ENCODE results near the gene INO80D.

Gene INO80D

GRCh38 chr2:206068207-206068606 is 17.8 kb downstream of the INO80D start:
- H3K27ac ChIP-seq, result no peak overlapping the region
- no peaks in the 10 kb centered on the region for H3K36me3 ChIP-seq (replicated peaks)
- TF ChIP-seq, protein P1, sequence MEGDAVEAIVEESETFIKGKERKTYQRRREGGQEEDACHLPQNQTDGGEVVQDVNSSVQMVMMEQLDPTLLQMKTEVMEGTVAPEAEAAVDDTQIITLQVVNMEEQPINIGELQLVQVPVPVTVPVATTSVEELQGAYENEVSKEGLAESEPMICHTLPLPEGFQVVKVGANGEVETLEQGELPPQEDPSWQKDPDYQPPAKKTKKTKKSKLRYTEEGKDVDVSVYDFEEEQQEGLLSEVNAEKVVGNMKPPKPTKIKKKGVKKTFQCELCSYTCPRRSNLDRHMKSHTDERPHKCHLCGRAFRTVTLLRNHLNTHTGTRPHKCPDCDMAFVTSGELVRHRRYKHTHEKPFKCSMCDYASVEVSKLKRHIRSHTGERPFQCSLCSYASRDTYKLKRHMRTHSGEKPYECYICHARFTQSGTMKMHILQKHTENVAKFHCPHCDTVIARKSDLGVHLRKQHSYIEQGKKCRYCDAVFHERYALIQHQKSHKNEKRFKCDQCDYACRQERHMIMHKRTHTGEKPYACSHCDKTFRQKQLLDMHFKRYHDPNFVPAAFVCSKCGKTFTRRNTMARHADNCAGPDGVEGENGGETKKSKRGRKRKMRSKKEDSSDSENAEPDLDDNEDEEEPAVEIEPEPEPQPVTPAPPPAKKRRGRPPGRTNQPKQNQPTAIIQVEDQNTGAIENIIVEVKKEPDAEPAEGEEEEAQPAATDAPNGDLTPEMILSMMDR (IDR thresholded peaks at IDR 0.05; ENCODE audit: low read depth, low read length, missing control alignments), result no peak
- no peak for DNase-seq
- in situ Hi-C loops (cut with HindIII; ENCODE audit: low pct_ligation_motif_present, low sequenced_read_pairs), result no loop called here
- no peak overlapping the region for H3K4me3 ChIP-seq (ENCODE audit: low read depth, low read length)
- H3K27me3 ChIP-seq (replicated peaks), result no peaks in the 10 kb centered on the region

- TF ChIP-seq, protein P1 (IDR thresholded peaks at IDR 0.05; ENCODE audit: low read depth, low read length, missing control alignments), result no peak
- Histone ChIP-seq H3K27me3 (replicated peaks) (no peaks in the 10 kb centered on the region), H3K36me3 (replicated peaks) (no peaks in the 10 kb centered on the region), H3K27ac (no peak overlapping the region), H3K4me3 (ENCODE audit: low read depth, low read length) (no peak overlapping the region)
- in situ Hi-C loops (cut with HindIII; ENCODE audit: low pct_ligation_motif_present, low sequenced_read_pairs), result no loop called here
- DNase-seq, result no peak
Observed at GRCh38 chr2:206064077-206064476, 21.9 kb downstream of the INO80D start.

GRCh38 chr2:206063635-206064034 is 22.3 kb downstream of the INO80D start:
- no peaks in the 10 kb centered on the region for H3K36me3 ChIP-seq (replicated peaks)
- H3K27ac ChIP-seq, result no peak overlapping the region
- DNase-seq, result no peak
- H3K27me3 ChIP-seq (replicated peaks), result no peaks in the 10 kb centered on the region
- TF ChIP-seq, protein P1 (IDR thresholded peaks at IDR 0.05; ENCODE audit: low read depth, low read length, missing control alignments), result no peak
- in situ Hi-C loops (cut with HindIII; ENCODE audit: low pct_ligation_motif_present, low sequenced_read_pairs), result no loop called here
- no peak overlapping the region for H3K4me3 ChIP-seq (ENCODE audit: low read depth, low read length)

DNA sequence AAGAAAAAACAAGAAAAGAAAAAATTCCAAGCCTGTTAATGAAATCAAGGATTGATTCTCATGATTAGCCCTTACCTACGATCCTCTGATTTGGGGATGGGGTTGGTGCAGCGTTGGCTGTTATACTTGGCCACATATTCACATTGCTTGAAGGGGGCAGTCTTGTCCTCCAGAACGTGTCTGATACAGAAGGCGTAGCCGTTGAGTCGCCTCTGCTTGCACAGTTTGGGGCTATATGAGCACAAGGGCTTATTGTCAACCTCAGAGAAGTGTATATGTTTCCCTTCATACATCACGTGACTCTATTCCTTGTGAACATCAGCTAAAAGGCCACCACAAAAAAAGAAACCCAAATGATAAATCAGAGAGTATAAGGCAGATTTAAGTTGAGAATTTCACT is 23.2 kb downstream of the INO80D start:
- H3K36me3 ChIP-seq (replicated peaks), result no peaks in the 10 kb centered on the region
- no peak overlapping the region for H3K4me3 ChIP-seq (ENCODE audit: low read depth, low read length)
- no peak for DNase-seq
- no peaks in the 10 kb centered on the region for H3K27me3 ChIP-seq (replicated peaks)
- TF ChIP-seq, protein P1 (IDR thresholded peaks at IDR 0.05; ENCODE audit: low read depth, low read length, missing control alignments), result no peak
- in situ Hi-C loops (cut with HindIII; ENCODE audit: low pct_ligation_motif_present, low sequenced_read_pairs), result no loop called here
- H3K27ac ChIP-seq, result no peak overlapping the region

DNA sequence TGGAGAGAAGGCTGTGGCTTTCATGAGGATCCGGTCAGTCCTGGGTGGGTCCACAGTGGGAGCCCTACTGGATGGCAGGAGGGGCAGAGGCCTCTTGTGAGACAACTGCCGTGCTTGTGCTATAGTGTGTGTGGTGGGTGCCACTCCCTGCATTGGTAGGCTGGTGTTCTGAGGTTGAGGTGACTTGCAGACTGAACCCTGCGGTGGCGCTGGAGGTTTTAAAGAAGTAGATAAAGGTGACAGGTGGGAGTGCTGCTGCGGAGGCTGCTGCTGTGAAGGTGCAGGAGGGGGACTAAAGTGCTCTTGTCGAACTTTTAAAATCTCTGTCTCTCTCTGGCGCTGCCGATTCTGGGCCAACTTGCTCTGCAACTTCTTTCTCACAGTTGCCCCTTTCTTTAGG is 29.7 kb downstream of the INO80D start:
- H3K4me3 ChIP-seq (ENCODE audit: low read depth, low read length), result no peak overlapping the region
- TF ChIP-seq, protein P1 (IDR thresholded peaks at IDR 0.05; ENCODE audit: low read depth, low read length, missing control alignments), result no peak
- in situ Hi-C loops (cut with HindIII; ENCODE audit: low pct_ligation_motif_present, low sequenced_read_pairs), result no loop called here
- H3K27me3 ChIP-seq (replicated peaks), result no peaks in the 10 kb centered on the region
- no peak for DNase-seq
- H3K36me3 ChIP-seq (replicated peaks), result peaks cover 6% of the 10 kb centered on the region
- H3K27ac ChIP-seq, result no peak overlapping the region

GRCh38 chr2:206054952-206055351 is 31.0 kb downstream of the INO80D start:
- Histone ChIP-seq H3K27me3 (replicated peaks) (no peaks in the 10 kb centered on the region), H3K36me3 (replicated peaks) (peaks cover 6% of the 10 kb centered on the region), H3K27ac (no peak overlapping the region), H3K4me3 (ENCODE audit: low read depth, low read length) (no peak overlapping the region)
- TF ChIP-seq, protein P1 (IDR thresholded peaks at IDR 0.05; ENCODE audit: low read depth, low read length, missing control alignments), result no peak
- DNase-seq, result no peak
- in situ Hi-C loops (cut with HindIII; ENCODE audit: low pct_ligation_motif_present, low sequenced_read_pairs), result no loop called here

Data from brain microvascular endothelial cell (primary cell).